GM12892 (cell line): ENCODE measurements around the gene SERPINA9.

Experiments used
- POLR2AphosphoS5 ChIP-seq: IDR thresholded peaks from 2 replicates; pipeline ENCODE4 v1.6.1; 2011; ENCODE audit warnings: low read depth, low read length, control low read depth
- TAF1 ChIP-seq: IDR thresholded peaks from 2 replicates; pipeline ENCODE4 v1.6.1; 2011; ENCODE audit warnings: low read depth, mild to moderate bottlenecking, control low read depth, low read length, borderline replicate concordance

DNA sequence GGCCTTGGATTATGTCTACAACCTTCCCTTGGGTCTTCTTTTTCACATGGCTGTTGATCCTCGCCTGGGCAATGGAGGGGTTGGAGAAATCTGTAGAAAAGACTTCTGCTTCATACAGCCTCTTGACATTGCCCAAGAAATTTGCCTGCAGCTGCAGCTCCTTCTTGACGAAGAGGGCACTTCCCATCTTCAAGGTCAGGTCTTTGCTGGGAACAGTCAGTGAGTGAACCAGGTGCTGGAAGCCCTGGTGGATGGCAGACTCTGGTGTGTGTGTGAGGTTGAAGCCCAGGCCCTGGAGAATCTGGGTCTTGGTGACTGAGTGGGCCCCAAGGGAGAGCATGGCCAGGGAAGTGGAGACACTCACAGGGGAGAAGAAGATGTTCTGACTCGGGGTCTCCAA, 6.7 kb downstream of the SERPINA9 start:
- TF ChIP-seq POLR2AphosphoS5: no peak
- no peak for TF ChIP-seq TAF1
